Naive thymus-derived CD8-positive, alpha-beta T cell (primary cell): Measurements from ENCODE around the gene TEAD1. TPM values are rescaled to one million over a fixed set of nuclear protein-coding genes. Genes with fewer than 3 reads are reported as not detected.

Source experiments
- ATAC-seq, 2 donors: fragments of 150-1000 bp; cut with Tn5 transposase in 1 of 2; sonication (Bioruptor Pico), chemical (Tn5 transposase) in 1 of 2; 1 replicate in 1 of 2; 2 replicates in 1 of 2; pipeline ENCODE4 v1.10.0; 2021; ENCODE audit warnings: mild to moderate bottlenecking in 2 of 2, moderate library complexity in 2 of 2
- POLR2A ChIA-PET: fragments of 350-600 bp; sonication (Branson Sonifier 250); formaldehyde crosslinking; loops from one replicate; lab custom pipeline; 2021; ENCODE audit warnings: antibody characterized with exemption; lab: Charles Lee
- DNase-seq, 10 donors: peaks; one replicate each; pipeline versions ENCODE4 v3.0.0 to v3.0.0-alpha.2; 2020 to 2022
- H3K27ac Mint-ChIP-seq, 10 donors: one replicate each; pipeline ENCODE4 v1.8.0; 2020 to 2022; ENCODE audit warnings: mild to moderate bottlenecking in 10 of 10, mixed read lengths in 10 of 10, moderate library complexity in 4 of 10, inconsistent platforms in 1 of 10
- H3K27me3 Mint-ChIP-seq, 5 donors: one replicate each; pipeline ENCODE4 v1.8.0; 2021 to 2022; ENCODE audit warnings: mixed read lengths in 5 of 5
- H3K36me3 Mint-ChIP-seq, 3 donors: one replicate each; pipeline ENCODE4 v1.8.0; 2020 to 2022; ENCODE audit warnings: mixed read lengths in 3 of 3, mild to moderate bottlenecking in 2 of 3, inconsistent platforms in 1 of 3
- H3K4me1 Mint-ChIP-seq, 4 donors: one replicate each; pipeline ENCODE4 v1.8.0; 2021 to 2022; ENCODE audit warnings: mixed read lengths in 4 of 4
- H3K4me3 Mint-ChIP-seq, 10 donors: one replicate each; pipeline ENCODE4 v1.8.0; 2020 to 2022; ENCODE audit warnings: mild to moderate bottlenecking in 10 of 10, mixed read lengths in 10 of 10, moderate library complexity in 6 of 10, inconsistent platforms in 1 of 10
- H3K9me3 Mint-ChIP-seq, 9 donors: one replicate each; pipeline ENCODE4 v1.8.0; 2020 to 2022; ENCODE audit warnings: mixed read lengths in 9 of 9, mild to moderate bottlenecking in 3 of 9, inconsistent platforms in 1 of 9, moderate library complexity in 1 of 9
- polyA plus RNA-seq, 3 donors: library from polyadenylated mRNA; unstranded; fragments of 300-500 nt; fragmentation: Illumina TruSeq; gene quantifications; one replicate each; pipeline ENCODE4 v1.2.3, GENCODE V29; 2021
- total RNA-seq, 8 experiments: library from RNA in 2 of 8; stranded (reverse) in 2 of 8; gene quantifications; one replicate each; pipeline ENCODE4 v1.2.3 and lab custom pipeline; 2021 to 2026

TEAD1 gene
- total and polyA plus RNA-seq, 5 experiments from 2014 or later = not detected

DNA sequence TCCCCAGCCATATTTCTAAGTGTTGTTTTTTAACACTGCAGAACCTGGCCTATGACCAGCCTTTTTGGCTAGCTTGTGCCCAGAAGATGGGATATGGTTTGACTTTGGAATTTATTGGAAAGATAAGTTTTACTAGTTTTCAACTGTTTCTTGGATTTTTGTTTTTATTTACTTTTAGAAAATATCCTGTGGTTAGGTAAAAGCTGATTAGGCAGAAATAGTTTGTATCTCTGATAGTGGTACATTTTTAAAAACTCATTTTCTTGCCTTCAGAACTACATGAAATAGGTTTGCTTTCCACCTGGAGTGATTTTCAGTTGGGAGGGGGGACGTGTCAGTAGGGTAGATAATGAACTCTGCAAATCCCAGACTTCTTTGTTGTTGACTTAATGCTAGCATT lies 243.6 kb downstream of the TEAD1 start:
- Mint-ChIP-seq H3K4me1 (peaks cover 0 to 2% (median 0%) of the 10 kb centered on the region in 4 donors), H3K4me3 (no peak overlapping the region), H3K27ac (no peak overlapping the region), H3K9me3 (no peaks in the 10 kb centered on the region), H3K36me3 (no peaks in the 10 kb centered on the region), H3K27me3 (peaks cover 5 to 26% (median 9%) of the 10 kb centered on the region in 5 donors)
- POLR2A ChIA-PET = no interaction called here
- ATAC-seq (no peak), DNase-seq (no peak)

GRCh38 chr11:12918667-12919066 lies 244.4 kb downstream of the TEAD1 start:
- Mint-ChIP-seq H3K9me3 (no peaks in the 10 kb centered on the region), H3K36me3 (no peaks in the 10 kb centered on the region), H3K4me1 (peaks cover 0 to 2% (median 0%) of the 10 kb centered on the region in 4 donors), H3K27ac (no peak overlapping the region), H3K4me3 (no peak overlapping the region), H3K27me3 (peaks cover 5 to 26% (median 9%) of the 10 kb centered on the region in 5 donors)
- no peak for ATAC-seq
- POLR2A ChIA-PET = no interaction called here
- DNase-seq = no peak

- Mint-ChIP-seq H3K27ac (no peak overlapping the region), H3K36me3 (no peaks in the 10 kb centered on the region), H3K9me3 (no peaks in the 10 kb centered on the region), H3K4me1 (no peaks in the 10 kb centered on the region), H3K4me3 (no peak overlapping the region), H3K27me3 (peaks cover 0 to 9% (median 2%) of the 10 kb centered on the region in 5 donors)
- no peak for ATAC-seq
- POLR2A ChIA-PET = no interaction called here
- DNase-seq = no peak
Measured at GRCh38 chr11:12922418-12922817, 248.2 kb downstream of the TEAD1 start.

GRCh38 chr11:12922980-12923507 lies 248.8 kb downstream of the TEAD1 start:
- H3K4me3 Mint-ChIP-seq = no peak overlapping the region
- H3K27ac Mint-ChIP-seq = no peak overlapping the region
- H3K4me1 Mint-ChIP-seq = no peaks in the 10 kb centered on the region
- H3K9me3 Mint-ChIP-seq = no peaks in the 10 kb centered on the region
- no peak for DNase-seq
- POLR2A ChIA-PET = no interaction called here
- no peak for ATAC-seq
- H3K27me3 Mint-ChIP-seq = peaks cover 0 to 9% (median 2%) of the 10 kb centered on the region in 5 donors
- no peaks in the 10 kb centered on the region for H3K36me3 Mint-ChIP-seq

DNA sequence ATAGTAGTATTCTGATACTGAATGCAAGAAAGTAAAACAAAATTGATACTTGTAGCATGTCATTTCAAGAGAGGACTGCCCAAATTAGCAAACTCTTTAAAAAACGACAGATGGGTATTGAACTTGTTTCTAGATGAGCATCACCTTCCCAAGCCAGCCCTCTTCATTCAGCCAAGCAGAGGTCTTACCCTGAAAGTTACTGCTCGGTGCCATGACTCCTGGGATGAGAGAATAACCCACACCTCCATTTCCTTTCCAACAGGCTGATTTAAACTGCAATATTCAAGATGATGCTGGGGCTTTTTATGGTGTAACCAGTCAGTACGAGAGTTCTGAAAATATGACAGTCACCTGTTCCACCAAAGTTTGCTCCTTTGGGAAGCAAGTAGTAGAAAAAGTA lies 250.4 kb downstream of the TEAD1 start:
- Mint-ChIP-seq H3K4me3 (no peak overlapping the region), H3K4me1 (no peaks in the 10 kb centered on the region), H3K27me3 (peaks cover 0 to 13% (median 2%) of the 10 kb centered on the region in 5 donors), H3K9me3 (no peaks in the 10 kb centered on the region), H3K36me3 (no peaks in the 10 kb centered on the region), H3K27ac (no peak overlapping the region)
- no peak for DNase-seq
- POLR2A ChIA-PET = no interaction called here
- ATAC-seq = no peak

GRCh38 chr11:12925520-12925919 lies 251.3 kb downstream of the TEAD1 start:
- ATAC-seq (no peak), DNase-seq (no peak)
- H3K4me3 Mint-ChIP-seq = no peak overlapping the region
- H3K27ac Mint-ChIP-seq = no peak overlapping the region
- no peaks in the 10 kb centered on the region for H3K9me3 Mint-ChIP-seq
- no peaks in the 10 kb centered on the region for H3K4me1 Mint-ChIP-seq
- no peaks in the 10 kb centered on the region for H3K36me3 Mint-ChIP-seq
- POLR2A ChIA-PET = no interaction called here
- H3K27me3 Mint-ChIP-seq = peaks cover 0 to 16% (median 4%) of the 10 kb centered on the region in 5 donors

- Mint-ChIP-seq H3K4me3 (no peak overlapping the region), H3K27ac (no peak overlapping the region), H3K4me1 (no peaks in the 10 kb centered on the region), H3K36me3 (no peaks in the 10 kb centered on the region), H3K27me3 (peaks cover 0 to 16% (median 4%) of the 10 kb centered on the region in 5 donors), H3K9me3 (no peaks in the 10 kb centered on the region)
- POLR2A ChIA-PET = no interaction called here
- DNase-seq (no peak), ATAC-seq (no peak)
Measured at GRCh38 chr11:12927221-12927620, 253.0 kb downstream of the TEAD1 start.

DNA sequence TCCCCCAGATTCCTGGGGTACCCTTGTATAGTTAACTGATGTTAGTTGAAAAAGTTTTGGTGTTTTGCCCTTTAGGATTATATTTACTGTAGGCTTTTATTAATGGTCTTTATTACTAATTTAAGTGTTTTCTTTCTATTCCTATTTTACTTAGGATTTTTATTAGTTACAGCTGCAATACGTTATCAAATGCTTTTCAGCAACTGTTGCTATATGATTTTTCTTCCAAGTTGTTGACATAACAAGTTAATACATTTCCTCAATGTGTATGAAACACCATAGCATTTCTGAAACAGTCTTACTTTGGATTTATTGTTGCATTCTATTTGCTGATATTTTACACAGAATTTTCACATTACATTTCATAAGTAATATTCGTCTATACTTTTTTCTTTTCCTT lies 253.7 kb downstream of the TEAD1 start:
- peaks cover 0 to 16% (median 4%) of the 10 kb centered on the region in 5 donors for H3K27me3 Mint-ChIP-seq
- DNase-seq (no peak), ATAC-seq (no peak)
- no peaks in the 10 kb centered on the region for H3K9me3 Mint-ChIP-seq
- no peak overlapping the region for H3K4me3 Mint-ChIP-seq
- H3K4me1 Mint-ChIP-seq = no peaks in the 10 kb centered on the region
- H3K36me3 Mint-ChIP-seq = no peaks in the 10 kb centered on the region
- POLR2A ChIA-PET = no interaction called here
- H3K27ac Mint-ChIP-seq = no peak overlapping the region

GRCh38 chr11:12930850-12931249 lies 256.6 kb downstream of the TEAD1 start:
- Mint-ChIP-seq H3K4me1 (no peaks in the 10 kb centered on the region), H3K9me3 (peaks cover 0 to 4% (median 0%) of the 10 kb centered on the region in 9 donors), H3K36me3 (peaks cover 0 to 4% (median 0%) of the 10 kb centered on the region in 3 donors), H3K4me3 (no peak overlapping the region), H3K27me3 (peaks cover 3 to 12% (median 9%) of the 10 kb centered on the region in 5 donors), H3K27ac (no peak overlapping the region)
- DNase-seq = no peak
- ATAC-seq = no peak
- POLR2A ChIA-PET = no interaction called here

DNA sequence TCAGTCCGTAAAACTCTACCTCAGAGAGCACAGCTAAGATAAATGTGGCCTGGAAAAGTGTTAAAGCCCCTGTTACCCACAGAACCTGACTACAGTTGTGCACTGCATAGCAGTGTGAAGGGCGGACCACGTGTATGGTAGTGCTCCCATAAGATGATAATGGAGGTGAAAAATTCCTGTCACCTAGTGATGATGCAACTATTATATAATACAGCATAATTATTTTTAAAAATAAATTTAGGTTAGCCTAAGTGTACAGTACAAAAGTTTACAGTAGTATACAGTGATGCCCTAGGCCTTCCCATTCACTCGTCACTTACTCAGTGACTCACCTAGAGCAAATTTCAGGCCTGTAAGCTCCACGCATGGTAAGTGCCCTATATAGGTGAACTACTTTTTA lies 258.3 kb downstream of the TEAD1 start:
- Mint-ChIP-seq H3K9me3 (peaks cover 0 to 4% (median 0%) of the 10 kb centered on the region in 9 donors), H3K36me3 (peaks cover 0 to 4% (median 0%) of the 10 kb centered on the region in 3 donors), H3K27me3 (peaks cover 3 to 11% (median 8%) of the 10 kb centered on the region in 5 donors), H3K4me3 (no peak overlapping the region), H3K4me1 (no peaks in the 10 kb centered on the region), H3K27ac (no peak overlapping the region)
- POLR2A ChIA-PET = no interaction called here
- ATAC-seq (no peak), DNase-seq (no peak)

DNA sequence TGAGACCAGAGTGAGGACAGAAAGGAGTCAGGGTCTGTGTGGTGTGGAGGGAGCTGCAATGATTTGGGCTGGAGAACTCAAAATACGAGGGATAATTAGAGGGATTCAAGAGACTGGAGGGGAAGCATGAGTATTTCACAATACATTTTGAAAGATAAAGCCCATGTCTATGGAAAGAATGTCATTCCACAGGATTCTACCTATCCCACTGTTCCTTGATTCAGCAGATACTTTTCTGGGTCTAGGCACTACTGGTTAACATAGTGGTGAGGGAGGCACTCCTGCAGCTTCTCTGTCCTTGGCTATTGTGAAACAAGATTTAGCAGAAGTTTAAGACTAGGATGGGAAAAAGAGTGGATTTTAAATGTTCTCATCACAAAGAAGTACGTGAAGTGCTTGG lies 262.0 kb downstream of the TEAD1 start:
- peaks cover 7 to 14% (median 10%) of the 10 kb centered on the region in 5 donors for H3K27me3 Mint-ChIP-seq
- ATAC-seq = no peak
- H3K36me3 Mint-ChIP-seq = peaks cover 0 to 4% (median 0%) of the 10 kb centered on the region in 3 donors
- no peaks in the 10 kb centered on the region for H3K4me1 Mint-ChIP-seq
- POLR2A ChIA-PET = no interaction called here
- H3K27ac Mint-ChIP-seq = no peak overlapping the region
- no peak for DNase-seq
- no peak overlapping the region for H3K4me3 Mint-ChIP-seq
- H3K9me3 Mint-ChIP-seq = peaks cover 0 to 4% (median 0%) of the 10 kb centered on the region in 9 donors

- Mint-ChIP-seq H3K27ac (no peak overlapping the region), H3K9me3 (peaks cover 0 to under 1% (median 0%) of the 10 kb centered on the region in 9 donors), H3K4me1 (no peaks in the 10 kb centered on the region), H3K27me3 (peaks cover 7 to 14% (median 10%) of the 10 kb centered on the region in 5 donors), H3K4me3 (no peak overlapping the region), H3K36me3 (peaks cover 0 to under 1% (median 0%) of the 10 kb centered on the region in 3 donors)
- POLR2A ChIA-PET = interaction anchor here (0.6 kb wide), 1 partner anchor 35 kb away, joined by 3 read pairs; no protein-coding TSS in a partner anchor
- no peak for ATAC-seq
- no peak for DNase-seq
Measured at GRCh38 chr11:12938590-12939247, 264.5 kb downstream of the TEAD1 start.

- Mint-ChIP-seq H3K9me3 (peaks cover 0 to 8% (median 2%) of the 10 kb centered on the region in 9 donors), H3K27ac (no peak overlapping the region), H3K27me3 (peaks cover 10 to 27% (median 15%) of the 10 kb centered on the region in 5 donors), H3K4me3 (no peak overlapping the region), H3K4me1 (no peaks in the 10 kb centered on the region), H3K36me3 (peaks cover 0 to 5% (median 4%) of the 10 kb centered on the region in 3 donors)
- ATAC-seq (no peak), DNase-seq (no peak)
- POLR2A ChIA-PET = no interaction called here
Measured at GRCh38 chr11:12941671-12942070, 267.4 kb downstream of the TEAD1 start.
